Renal cortex interstitium (tissue), 11 donors: ENCODE measurements around the gene IFIT3. TPM values are rescaled to one million over a fixed set of nuclear protein-coding genes. Genes with fewer than 3 reads are reported as not detected.
"Not testable (repeated sequence)": the region's sequence is repeated elsewhere in the genome, so short reads cannot be mapped to it uniquely, and the experiment has no call there.

ENCODE experiments used
- DNase-seq, 11 donors: peaks; one replicate each; pipeline ENCODE4 v3.0.0-alpha.2; 2013; ENCODE audit warnings: low read depth in 9 of 11, low spot score in 4 of 11; ENCODE audit errors: extremely low read depth in 1 of 11
- polyA plus RNA-seq, 3 donors: library from polyadenylated mRNA; unstranded; fragments of 120-200 nt; gene quantifications; one replicate each; pipeline ENCODE4 v1.2.1, GENCODE V29; 2013; ENCODE audit not compliant: insufficient read length in 3 of 3

IFIT3 gene
- polyA plus RNA-seq, 3 donors: 13.7 to 16.6 (median 15.9) TPM

- not testable (repeated sequence) for DNase-seq
Observed at GRCh38 chr10:89318047-89318446, 9.8 kb upstream of the IFIT3 start.

- DNase-seq: not testable (repeated sequence)
Observed at GRCh38 chr10:89325081-89325480, 2.7 kb upstream of the IFIT3 start.

DNA sequence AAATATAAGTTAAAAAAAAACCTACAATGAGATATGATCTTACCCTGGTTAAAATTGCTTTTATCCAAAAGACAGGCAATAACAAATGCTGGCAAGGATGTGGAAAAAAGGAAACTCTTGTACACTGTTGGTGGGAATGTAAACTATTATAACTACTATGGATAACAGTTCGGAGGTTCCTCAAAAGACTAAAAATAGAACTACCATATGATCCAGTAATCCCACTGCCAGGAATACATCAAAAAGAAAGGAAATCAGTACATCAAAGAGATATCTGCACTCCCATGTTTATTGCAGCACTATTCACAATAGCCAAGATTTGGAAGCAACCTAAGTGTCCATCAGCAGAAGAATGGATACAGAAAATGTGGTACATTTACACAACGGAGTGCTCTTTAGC is 1.9 kb upstream of the IFIT3 start:
- DNase-seq: not testable (repeated sequence)

DNA sequence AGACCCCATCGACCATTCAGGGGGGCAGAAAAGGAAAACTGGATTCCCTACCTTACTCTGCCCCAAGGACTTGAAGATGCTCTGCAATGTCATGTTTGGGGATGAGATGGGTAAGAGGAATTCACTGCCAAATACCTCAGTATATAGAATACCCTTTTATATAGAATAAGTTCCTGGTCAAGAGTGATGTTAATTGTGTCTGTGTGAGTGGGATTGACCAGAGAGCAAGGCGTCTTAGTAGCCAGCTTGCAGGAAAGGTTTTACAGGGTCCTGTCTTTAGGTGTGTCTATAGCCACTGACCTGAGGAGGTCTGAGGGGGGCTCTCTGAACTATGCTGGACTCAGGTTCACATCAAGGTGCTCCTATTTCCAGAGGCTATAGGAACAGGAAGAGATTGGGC is 1.4 kb downstream of the IFIT3 start:
- DNase-seq: no peak

DNA sequence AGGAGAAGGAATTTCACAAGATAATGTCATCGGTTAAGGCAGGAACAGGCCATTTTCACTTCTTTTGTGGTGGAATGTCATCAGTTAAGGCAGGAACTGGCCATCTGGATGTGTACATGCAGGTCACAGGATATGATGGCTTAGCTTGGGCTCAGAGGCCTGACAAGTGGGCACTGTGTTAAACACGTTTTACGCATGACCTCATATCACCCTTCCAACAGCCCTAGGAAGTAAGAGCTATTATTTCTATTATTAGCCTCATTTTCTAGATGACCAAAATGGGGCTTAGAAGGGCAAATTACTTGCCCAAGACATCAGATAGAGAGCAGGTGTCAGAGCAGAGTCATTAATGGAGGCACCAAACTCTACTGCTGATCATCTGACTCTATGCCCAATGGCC is 2.2 kb downstream of the IFIT3 start:
- not testable (repeated sequence) for DNase-seq

DNA sequence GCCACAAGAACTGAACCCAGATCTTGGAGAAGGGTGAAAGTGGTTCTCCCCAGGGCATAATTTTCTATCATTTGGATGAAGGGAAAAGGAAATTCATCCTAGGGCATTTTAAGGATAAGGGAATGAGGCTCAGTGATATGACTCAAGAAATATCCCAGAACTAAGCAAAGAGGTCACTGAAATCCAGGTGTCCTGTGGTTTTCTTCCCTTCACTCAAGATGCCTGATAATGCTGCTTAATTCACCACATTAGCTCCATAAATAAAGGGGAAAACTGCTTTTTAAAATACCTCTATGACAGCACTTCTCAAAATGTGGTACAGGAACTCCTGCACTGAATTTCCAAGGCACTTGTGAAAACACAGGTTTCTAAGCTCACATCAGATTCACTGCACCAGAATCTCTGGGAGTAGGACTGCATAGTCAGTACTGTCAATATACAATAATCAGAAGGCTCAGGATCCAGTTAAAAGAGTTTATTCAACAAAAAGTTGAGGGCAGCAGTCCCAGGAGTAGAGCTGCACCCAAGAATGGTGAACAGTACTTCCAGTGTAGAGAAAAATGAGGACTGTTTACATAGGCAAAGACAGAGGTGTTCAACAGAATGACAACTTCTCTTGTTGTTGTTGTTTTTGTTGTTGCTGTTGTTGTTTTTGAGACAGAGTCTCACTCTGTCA is 2.9 kb downstream of the IFIT3 start:
- DNase-seq: no peak

- not testable (repeated sequence) for DNase-seq
Observed at GRCh38 chr10:89331487-89332122, 3.8 kb downstream of the IFIT3 start.

- DNase-seq: no peak
Observed at GRCh38 chr10:89332123-89332633, 4.4 kb downstream of the IFIT3 start.

DNA sequence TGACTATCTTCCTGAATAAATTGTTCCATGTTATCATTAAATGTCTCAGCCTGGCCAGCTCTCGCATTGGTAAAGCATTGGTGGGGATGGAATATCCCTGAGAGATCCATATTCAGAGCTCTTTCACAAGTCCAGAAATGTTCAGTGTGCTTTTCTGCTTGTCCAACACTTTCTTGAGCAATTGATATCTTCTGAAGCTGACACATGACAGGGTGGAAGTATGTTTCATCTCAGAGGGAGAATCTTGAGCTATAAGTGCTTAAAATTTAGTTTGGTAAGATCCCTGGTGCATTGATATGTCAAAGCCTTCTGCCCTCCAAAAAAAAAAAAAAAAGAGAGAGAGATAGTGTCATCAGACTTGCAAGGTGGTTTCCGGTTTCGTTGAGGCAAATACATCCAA is 7.4 kb downstream of the IFIT3 start:
- DNase-seq: no peak

DNA sequence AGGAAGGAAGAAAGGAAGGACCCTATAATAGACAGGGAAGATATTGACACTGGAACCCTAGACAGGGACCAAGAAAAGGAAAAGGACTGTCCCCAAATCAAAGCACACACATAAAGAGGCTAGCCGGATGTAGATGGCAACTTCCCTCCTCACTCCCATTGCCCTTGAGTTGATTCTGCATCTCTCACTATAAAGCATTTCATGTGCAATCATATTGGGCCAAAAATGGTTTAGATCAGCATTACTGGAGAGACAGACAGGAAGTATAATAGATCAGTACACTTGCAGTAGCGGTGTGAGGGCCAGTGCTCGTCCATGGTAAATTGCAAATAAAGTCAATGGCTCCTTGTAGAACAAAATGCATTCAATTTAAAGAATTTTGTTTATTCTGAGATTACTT is 8.4 kb downstream of the IFIT3 start:
- DNase-seq: no peak

- no peak for DNase-seq
Observed at GRCh38 chr10:89337484-89337883, 9.7 kb downstream of the IFIT3 start.

GRCh38 chr10:89338713-89339112 is 10.9 kb downstream of the IFIT3 start:
- DNase-seq: no peak

DNA sequence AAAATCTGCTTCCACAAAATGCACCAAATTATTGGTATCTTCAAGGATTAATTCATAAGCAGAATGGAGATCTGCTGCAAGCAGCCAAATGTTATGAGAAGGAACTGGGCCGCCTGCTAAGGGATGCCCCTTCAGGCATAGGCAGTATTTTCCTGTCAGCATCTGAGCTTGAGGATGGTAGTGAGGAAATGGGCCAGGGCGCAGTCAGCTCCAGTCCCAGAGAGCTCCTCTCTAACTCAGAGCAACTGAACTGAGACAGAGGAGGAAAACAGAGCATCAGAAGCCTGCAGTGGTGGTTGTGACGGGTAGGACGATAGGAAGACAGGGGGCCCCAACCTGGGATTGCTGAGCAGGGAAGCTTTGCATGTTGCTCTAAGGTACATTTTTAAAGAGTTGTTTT is 12.1 kb downstream of the IFIT3 start:
- DNase-seq: no peak

- DNase-seq: no peak
Observed at GRCh38 chr10:89341649-89342048, 13.9 kb downstream of the IFIT3 start.

GRCh38 chr10:89342206-89342958 is 14.6 kb downstream of the IFIT3 start:
- no peak for DNase-seq

DNA sequence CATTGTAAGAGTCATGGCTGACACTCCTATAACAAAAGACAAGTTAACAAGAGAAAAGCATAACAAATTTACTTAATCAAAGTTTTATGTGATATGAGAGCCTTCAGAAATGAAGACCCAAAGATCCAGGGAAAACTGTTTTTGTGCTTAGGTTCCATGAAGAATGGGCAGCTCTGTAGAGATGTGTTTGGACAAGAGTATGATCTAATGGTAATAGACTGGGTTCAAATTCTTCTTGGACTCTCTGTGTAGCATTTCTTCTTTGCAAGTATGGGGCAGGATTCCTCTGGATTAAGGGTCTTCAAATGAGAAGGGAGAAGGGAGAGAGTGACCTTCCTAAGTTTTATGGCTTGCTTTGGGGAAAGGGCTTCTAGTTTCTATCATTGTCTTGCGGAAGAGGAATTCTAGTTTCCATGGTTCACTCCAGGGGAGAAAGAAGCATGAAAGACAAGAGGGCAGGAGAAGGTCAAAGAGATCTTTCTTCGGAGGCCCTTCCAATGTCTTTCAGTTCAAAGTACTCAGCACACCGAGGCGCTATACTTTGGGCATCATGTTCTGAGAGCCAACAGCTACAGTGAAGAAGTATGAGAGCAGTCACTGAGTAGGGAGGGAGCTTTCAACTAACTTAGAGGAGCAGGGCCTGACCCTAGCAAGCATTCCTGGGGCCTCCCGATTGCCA is 15.4 kb downstream of the IFIT3 start:
- no peak for DNase-seq

DNA sequence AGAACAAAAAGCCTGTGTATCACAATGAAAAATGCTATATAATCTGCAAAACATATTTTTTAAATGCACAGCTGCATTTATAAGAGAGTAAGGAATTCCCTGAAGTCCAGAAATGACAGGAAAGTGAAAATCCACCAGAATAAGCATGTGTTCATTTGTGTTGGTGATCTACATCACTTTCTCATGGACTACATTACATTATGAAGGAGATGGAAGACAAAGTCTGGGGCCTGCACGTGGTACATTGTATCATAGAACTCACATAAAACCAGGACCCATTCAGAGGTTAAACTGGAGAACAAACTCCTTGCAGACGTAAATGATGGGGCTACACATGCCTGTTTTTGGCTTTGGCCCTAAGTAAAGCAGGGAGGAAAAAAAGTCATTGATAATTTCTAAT is 16.4 kb downstream of the IFIT3 start:
- DNase-seq: no peak

DNA sequence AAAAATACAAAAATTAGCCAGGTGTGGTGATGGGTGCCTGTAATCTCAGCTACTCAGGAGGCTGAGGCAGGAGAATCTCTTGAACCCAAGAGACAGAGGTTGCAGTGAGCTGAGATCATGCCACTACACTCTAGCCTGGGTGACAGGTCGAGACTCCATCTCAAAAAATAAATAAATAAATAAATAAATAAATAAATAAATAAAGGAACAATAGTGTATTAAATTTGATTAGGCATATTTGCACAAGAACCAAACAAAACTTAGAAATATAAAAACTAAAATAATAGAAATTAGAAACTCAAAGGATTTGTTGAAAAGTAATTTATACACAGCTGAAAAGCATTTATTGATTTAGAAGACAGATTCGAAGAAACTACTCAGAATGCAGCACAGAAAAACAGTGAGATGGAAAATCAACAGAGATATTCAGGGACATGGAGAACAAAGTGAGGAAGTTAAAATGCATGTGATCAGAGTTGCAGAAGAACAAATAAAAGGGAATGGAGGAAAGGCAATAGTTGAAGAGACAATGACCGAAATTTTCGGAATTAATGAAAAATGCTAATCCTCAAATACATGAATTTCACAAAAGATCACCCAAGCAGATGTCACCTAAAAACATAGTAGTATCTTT is 17.7 kb downstream of the IFIT3 start:
- no peak for DNase-seq
